Stomach (tissue), 19 donors: ENCODE measurements around the gene FLNA. TPM values are rescaled to one million over a fixed set of nuclear protein-coding genes. Genes with fewer than 3 reads are reported as not detected.
A peak's percentile ranks its signal among the peaks of the same experiment; 100 is the strongest.

Experiments used
- DNase-seq, 2 donors: peaks; one replicate each; pipeline versions ENCODE4 v3.0.0 to v3.0.0-alpha.2; 2013 to 2019
- H3K27ac ChIP-seq, 5 donors: fragments of 200-600 bp in 4 of 5; sonication (generic) in 4 of 5; one replicate each; pipeline ENCODE4 v1.5.1; 2013 to 2019; ENCODE audit warnings: mild to moderate bottlenecking in 1 of 5, moderate library complexity in 1 of 5
- H3K27me3 ChIP-seq, 3 donors: fragments of 200-600 bp; sonication (generic); one replicate each; pipeline ENCODE4 v1.5.1; 2017 to 2019; ENCODE audit warnings: mixed run types in 1 of 3
- H3K36me3 ChIP-seq, 4 donors: fragments of 200-600 bp; sonication (generic); 1 replicate in 3 of 4; 2 replicates in 1 of 4; pipeline ENCODE4 v1.5.1; 2016 to 2019
- H3K4me1 ChIP-seq, 4 donors: fragments of 200-600 bp; sonication (generic); one replicate each; pipeline ENCODE4 v1.5.1; 2016 to 2019
- H3K4me3 ChIP-seq, 4 donors: fragments of 200-600 bp; sonication (generic) in 3 of 4; one replicate each; pipeline ENCODE4 v1.5.1; 2016 to 2019; ENCODE audit warnings: mild to moderate bottlenecking in 1 of 4
- H3K9me3 ChIP-seq, 4 donors: fragments of 200-600 bp; sonication (generic); one replicate each; pipeline ENCODE4 v1.5.1; 2016 to 2019
- EP300 ChIP-seq: sonication (generic); formaldehyde crosslinking; IDR thresholded peaks from one replicate; pipeline ENCODE4 v1.6.1; 2017; ENCODE audit warnings: antibody characterized with exemption
- POLR2A ChIP-seq, 4 donors: fragments of 450-650 bp; IDR thresholded peaks; one replicate each; pipeline ENCODE4 v1.6.1; 2016; ENCODE audit warnings: antibody characterized with exemption in 4 of 4, control low read depth in 2 of 4, mild to moderate bottlenecking in 1 of 4, moderate library complexity in 1 of 4
- POLR2AphosphoS5 ChIP-seq, 3 donors: sonication (generic); formaldehyde crosslinking; IDR thresholded peaks; one replicate each; pipeline ENCODE4 v1.6.1; 2016; ENCODE audit warnings: antibody characterized with exemption in 3 of 3
- WGBS, 5 donors: extraction: QIAGEN DNeasy Blood & Tissue Kit in 3 of 5; methylation state at CpG; one replicate each; pipeline versions ENCODE4 v1.1.5 to v1.1.7; 2013 to 2018; 5-methylcytosine and 5-hydroxymethylcytosine counted together
- intact Hi-C: fragments of 100-400 bp; cut with DNase I; formaldehyde crosslinking; loops from one replicate; pipeline ENCODE4 v1.15.1; 2023; ENCODE audit warnings: low total_unique reads
- long read RNA-seq, 10 donors: transcript quantifications; one replicate each; lab custom pipeline, GENCODE V29; 2026
- polyA plus RNA-seq, 3 donors: library from polyadenylated mRNA; stranded (reverse); fragments of 200-250 nt; gene quantifications; one replicate each; pipeline ENCODE4 v1.2.3, GENCODE V29; 2013
- total RNA-seq, 5 donors: library from RNA; depleted of rRNA; stranded (reverse); fragments of >200 nt; gene quantifications; one replicate each; pipeline versions ENCODE4 v1.1.0 to v1.2.3, GENCODE V29; 2014 to 2016
- TF ChIP-seq, protein P1 (sequence below), 7 experiments: fragments of 450-650 bp in 4 of 7; fragments of 200-600 bp in 3 of 7; sonication (generic) in 3 of 7; IDR thresholded peaks; one replicate each; pipeline ENCODE4 v1.5.1; 2016 to 2019; ENCODE audit warnings: antibody characterized with exemption in 7 of 7, control low read depth in 2 of 7, mild to moderate bottlenecking in 1 of 7
- donor health status: healthy with polysubstance abuse.
- donor health status: Bipolar disorder and iron deficiency.
- donor health status: healthy.

FLNA gene, protein sequence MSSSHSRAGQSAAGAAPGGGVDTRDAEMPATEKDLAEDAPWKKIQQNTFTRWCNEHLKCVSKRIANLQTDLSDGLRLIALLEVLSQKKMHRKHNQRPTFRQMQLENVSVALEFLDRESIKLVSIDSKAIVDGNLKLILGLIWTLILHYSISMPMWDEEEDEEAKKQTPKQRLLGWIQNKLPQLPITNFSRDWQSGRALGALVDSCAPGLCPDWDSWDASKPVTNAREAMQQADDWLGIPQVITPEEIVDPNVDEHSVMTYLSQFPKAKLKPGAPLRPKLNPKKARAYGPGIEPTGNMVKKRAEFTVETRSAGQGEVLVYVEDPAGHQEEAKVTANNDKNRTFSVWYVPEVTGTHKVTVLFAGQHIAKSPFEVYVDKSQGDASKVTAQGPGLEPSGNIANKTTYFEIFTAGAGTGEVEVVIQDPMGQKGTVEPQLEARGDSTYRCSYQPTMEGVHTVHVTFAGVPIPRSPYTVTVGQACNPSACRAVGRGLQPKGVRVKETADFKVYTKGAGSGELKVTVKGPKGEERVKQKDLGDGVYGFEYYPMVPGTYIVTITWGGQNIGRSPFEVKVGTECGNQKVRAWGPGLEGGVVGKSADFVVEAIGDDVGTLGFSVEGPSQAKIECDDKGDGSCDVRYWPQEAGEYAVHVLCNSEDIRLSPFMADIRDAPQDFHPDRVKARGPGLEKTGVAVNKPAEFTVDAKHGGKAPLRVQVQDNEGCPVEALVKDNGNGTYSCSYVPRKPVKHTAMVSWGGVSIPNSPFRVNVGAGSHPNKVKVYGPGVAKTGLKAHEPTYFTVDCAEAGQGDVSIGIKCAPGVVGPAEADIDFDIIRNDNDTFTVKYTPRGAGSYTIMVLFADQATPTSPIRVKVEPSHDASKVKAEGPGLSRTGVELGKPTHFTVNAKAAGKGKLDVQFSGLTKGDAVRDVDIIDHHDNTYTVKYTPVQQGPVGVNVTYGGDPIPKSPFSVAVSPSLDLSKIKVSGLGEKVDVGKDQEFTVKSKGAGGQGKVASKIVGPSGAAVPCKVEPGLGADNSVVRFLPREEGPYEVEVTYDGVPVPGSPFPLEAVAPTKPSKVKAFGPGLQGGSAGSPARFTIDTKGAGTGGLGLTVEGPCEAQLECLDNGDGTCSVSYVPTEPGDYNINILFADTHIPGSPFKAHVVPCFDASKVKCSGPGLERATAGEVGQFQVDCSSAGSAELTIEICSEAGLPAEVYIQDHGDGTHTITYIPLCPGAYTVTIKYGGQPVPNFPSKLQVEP (N-terminal part only)
- total RNA-seq (1,000 to 10,000 TPM in 4 of 5 donors, 100 to 1,000 TPM in 1; 638 to 3,511 (median 2,572) TPM), polyA plus RNA-seq (1,000 to 10,000 TPM in 1 of 3 donors, 100 to 1,000 TPM in 1, 10 to 100 TPM in 1; 89.2 to 1,461 (median 171) TPM)
- long read RNA-seq, donor 1, transcript FLNA-209 (3 exons, 1,026 nt): major isoform, 22 of 1,334 reads
- long read RNA-seq, donor 1, partial matches to known transcripts: 1,263 of 1,334 reads
- long read RNA-seq, donor 1, other reads (novel, unspliced or antisense): 44 of 1,334 reads
- long read RNA-seq, donor 2, full-length matches to known transcripts: 17 of 171 reads
- long read RNA-seq, donor 2, partial matches to known transcripts: 154 of 171 reads
- long read RNA-seq, donor 2, other reads (novel, unspliced or antisense): 0 of 171 reads
- long read RNA-seq, donor 3, transcript FLNA-209 (3 exons, 1,026 nt): major isoform, 9 of 65 reads
- long read RNA-seq, donor 3, partial matches to known transcripts: 54 of 65 reads
- long read RNA-seq, donor 3, other reads (novel, unspliced or antisense): 0 of 65 reads
- long read RNA-seq, donor 4, partial matches to known transcripts: 0 of 5 reads
- long read RNA-seq, donor 4, other reads (novel, unspliced or antisense): 0 of 5 reads
- long read RNA-seq, donor 5, transcript FLNA-209 (3 exons, 1,026 nt): major isoform, 19 of 2,541 reads
- long read RNA-seq, donor 5, transcript FLNA-213 (3 exons, 430 nt): minor isoform, 8 of 2,541 reads
- long read RNA-seq, donor 5, partial matches to known transcripts: 2,431 of 2,541 reads
- long read RNA-seq, donor 5, other reads (novel, unspliced or antisense): 80 of 2,541 reads
- long read RNA-seq, donor 6, full-length matches to known transcripts: 18 of 4,108 reads
- long read RNA-seq, donor 6, partial matches to known transcripts: 3,926 of 4,108 reads
- long read RNA-seq, donor 6, other reads (novel, unspliced or antisense): 164 of 4,108 reads
- long read RNA-seq, donor 7, full-length matches to known transcripts: 43 of 890 reads
- long read RNA-seq, donor 7, partial matches to known transcripts: 847 of 890 reads
- long read RNA-seq, donor 7, other reads (novel, unspliced or antisense): 0 of 890 reads
- long read RNA-seq, donor 8, full-length matches to known transcripts: 17 of 130 reads
- long read RNA-seq, donor 8, partial matches to known transcripts: 113 of 130 reads
- long read RNA-seq, donor 8, other reads (novel, unspliced or antisense): 0 of 130 reads
- long read RNA-seq, donor 9, transcript FLNA-213 (3 exons, 430 nt): minor isoform, 9 of 244 reads
- long read RNA-seq, donor 9, transcript FLNA-214 (4 exons, 696 nt): minor isoform, 5 of 244 reads
- long read RNA-seq, donor 9, transcript FLNA-209 (3 exons, 1,026 nt): major isoform, 15 of 244 reads
- long read RNA-seq, donor 9, partial matches to known transcripts: 213 of 244 reads
- long read RNA-seq, donor 9, other reads (novel, unspliced or antisense): 0 of 244 reads
- long read RNA-seq, donor 10, full-length matches to known transcripts: 3 of 25 reads
- long read RNA-seq, donor 10, partial matches to known transcripts: 22 of 25 reads
- long read RNA-seq, donor 10, other reads (novel, unspliced or antisense): 0 of 25 reads

DNA sequence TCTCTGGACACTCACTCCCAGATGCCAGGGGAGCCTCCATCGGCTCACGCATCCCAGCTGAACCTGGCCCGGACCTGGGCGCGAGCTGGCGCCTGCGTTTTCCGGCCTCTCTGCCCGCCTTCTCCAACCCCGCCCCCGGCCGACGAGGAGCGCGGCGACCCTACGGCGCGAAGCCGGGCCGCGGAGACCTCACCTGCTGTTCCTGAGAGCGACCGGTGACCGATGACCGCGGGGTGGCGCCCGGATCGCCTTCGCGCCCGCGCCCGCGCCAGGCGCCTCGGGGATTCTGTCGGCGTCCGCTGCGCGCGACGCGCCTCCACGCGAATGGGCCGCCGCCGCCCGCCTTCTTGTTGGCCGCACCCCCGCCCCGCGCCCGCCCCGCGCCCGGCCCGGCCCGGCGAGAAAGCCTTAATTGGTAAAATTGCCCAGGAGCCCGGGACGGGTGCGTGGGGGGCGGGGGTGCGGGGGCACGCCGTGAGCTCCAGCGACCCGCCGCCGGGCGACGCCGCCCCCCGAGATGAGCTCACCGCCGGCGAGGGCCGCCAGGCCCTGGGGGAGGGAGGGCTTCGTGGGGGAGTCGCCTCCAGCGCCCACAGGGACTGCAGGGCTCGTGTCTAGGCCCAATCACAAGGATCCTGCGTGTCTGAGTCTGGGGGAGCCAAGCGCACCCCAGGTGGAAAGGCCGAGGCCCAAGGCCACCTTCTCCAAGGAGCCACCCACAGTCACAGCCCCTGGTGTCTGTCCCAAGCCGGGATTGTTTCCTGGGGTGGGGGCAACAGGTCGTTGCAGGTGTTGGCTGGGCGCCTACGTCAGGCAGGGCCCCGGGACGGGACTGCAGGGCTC, at the start of gene FLNA:
Gene FLNA (minus strand): TSS at position 322 of the 843 bp plus-strand sequence. CDS start 3,389 bp downstream, outside the sequence.
- H3K9me3 ChIP-seq: no peaks in the 10 kb centered on the region
- H3K4me3 ChIP-seq: peak within 1 kb of the TSS; percentile 59 to 85 (median 70)
- H3K27me3 ChIP-seq: no peaks in the 10 kb centered on the region
- H3K4me1 ChIP-seq: peaks cover 4 to 49% (median 38%) of the 10 kb centered on the region in 4 donors
- WGBS, 5 donors: 7 to 49% (median 20%) methylated on average over 53 to 91 of the region's 95 CpGs; no CpG with 5 or more reads in 1 of the 5 donors
- intact Hi-C loops: no loop called here
- DNase-seq: peak; percentile 53 to 73
- TF ChIP-seq POLR2AphosphoS5 (IDR thresholded peaks at IDR 0.05) (peak in 2 of 3 donors; percentile 17 to 32), EP300 (no peak), POLR2A (IDR thresholded peaks at IDR 0.05) (no peak)
- TF ChIP-seq, protein P1, sequence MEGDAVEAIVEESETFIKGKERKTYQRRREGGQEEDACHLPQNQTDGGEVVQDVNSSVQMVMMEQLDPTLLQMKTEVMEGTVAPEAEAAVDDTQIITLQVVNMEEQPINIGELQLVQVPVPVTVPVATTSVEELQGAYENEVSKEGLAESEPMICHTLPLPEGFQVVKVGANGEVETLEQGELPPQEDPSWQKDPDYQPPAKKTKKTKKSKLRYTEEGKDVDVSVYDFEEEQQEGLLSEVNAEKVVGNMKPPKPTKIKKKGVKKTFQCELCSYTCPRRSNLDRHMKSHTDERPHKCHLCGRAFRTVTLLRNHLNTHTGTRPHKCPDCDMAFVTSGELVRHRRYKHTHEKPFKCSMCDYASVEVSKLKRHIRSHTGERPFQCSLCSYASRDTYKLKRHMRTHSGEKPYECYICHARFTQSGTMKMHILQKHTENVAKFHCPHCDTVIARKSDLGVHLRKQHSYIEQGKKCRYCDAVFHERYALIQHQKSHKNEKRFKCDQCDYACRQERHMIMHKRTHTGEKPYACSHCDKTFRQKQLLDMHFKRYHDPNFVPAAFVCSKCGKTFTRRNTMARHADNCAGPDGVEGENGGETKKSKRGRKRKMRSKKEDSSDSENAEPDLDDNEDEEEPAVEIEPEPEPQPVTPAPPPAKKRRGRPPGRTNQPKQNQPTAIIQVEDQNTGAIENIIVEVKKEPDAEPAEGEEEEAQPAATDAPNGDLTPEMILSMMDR (IDR thresholded peaks at IDR 0.05): peak in 1 of 7 experiments; percentile 15
- H3K36me3 ChIP-seq: peaks cover 0 to 9% (median 0%) of the 10 kb centered on the region in 4 donors
- peak within 1 kb of the TSS; percentile 53 to 99 (median 97) for H3K27ac ChIP-seq

DNA sequence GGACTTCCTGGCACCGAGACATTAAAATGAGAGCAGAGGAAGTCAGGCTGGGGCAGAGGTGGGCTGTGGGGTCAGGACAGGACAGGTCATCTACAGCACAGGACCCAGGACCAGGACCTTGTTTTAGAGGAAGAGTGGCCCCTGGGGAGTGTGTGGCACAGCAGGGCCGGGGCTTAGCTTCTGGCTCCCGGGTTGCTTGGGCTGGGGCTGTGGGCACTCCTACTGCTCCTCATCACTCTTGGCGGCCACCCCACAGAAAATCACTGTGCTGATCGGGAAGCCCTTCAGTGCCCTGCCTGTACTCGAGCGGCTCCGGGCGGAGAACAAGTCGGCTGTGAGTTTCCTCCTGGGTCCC, 45.9 kb upstream of the FLNA start:
- Histone ChIP-seq H3K4me1 (no peaks in the 10 kb centered on the region), H3K27me3 (no peaks in the 10 kb centered on the region), H3K36me3 (peaks cover 0 to 17% (median 10%) of the 10 kb centered on the region in 4 donors), H3K27ac (no peak overlapping the region), H3K4me3 (no peak overlapping the region), H3K9me3 (no peaks in the 10 kb centered on the region)
- intact Hi-C loops: no loop called here
- TF ChIP-seq, protein P1 (IDR thresholded peaks at IDR 0.05): no peak
- TF ChIP-seq POLR2A (IDR thresholded peaks at IDR 0.05) (no peak), EP300 (no peak), POLR2AphosphoS5 (IDR thresholded peaks at IDR 0.05) (no peak)
- 73 to 88% (median 85%) methylated on average over 3 to 10 of the region's 10 CpGs for WGBS, 5 donors
- DNase-seq: no peak
